NCI-H128 (cell line): ENCODE data around the gene IL23R.
"Not testable (repeated sequence)": the region's sequence is repeated elsewhere in the genome, so short reads cannot be mapped to it uniquely, and the experiment has no call there.

ENCODE experiments used
- DNase-seq: peaks from one replicate; lab custom pipeline; 2025; ENCODE audit not compliant: unreplicated experiment; lab: John Stamatoyannopoulos, UW

Gene IL23R

DNA sequence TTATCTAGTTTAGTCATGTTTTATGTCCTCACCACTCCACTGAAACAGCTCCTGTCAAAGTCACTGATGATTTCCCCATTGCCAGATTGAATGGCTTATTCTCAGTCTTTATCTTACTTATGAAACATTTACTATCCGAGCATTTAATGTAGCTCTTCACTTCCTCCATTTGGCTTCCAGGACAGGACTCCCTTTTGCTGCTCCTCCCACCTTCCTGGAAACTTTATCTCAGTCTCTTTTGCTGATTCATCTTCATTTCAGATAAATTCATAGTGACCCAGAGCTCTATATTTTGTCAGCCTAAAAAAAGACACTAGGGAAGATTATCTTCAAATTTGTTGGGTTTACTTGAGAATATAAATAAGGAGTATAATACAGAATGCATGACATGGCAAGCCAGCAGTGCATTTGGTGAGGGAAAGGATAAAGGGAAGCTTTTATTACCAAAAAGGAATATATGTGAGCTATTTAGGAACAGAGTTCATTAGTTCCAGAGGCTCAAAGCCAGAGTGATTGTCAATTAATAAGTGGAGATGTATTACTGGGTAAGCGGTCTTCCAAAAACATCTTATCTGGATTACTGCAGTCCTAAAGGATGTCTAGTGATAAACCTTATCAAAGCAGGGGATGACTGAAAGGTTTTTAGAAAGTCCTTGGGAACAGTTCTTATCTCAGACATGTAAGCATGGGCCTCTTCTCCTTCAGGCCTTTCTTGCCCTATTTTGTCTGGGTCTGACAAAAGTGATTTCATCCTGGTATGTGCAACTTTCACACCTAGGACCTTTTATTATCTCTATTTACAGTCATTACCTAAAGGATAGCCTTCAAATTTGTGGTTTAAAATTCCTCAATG, 25.6 kb downstream of the IL23R start:
- DNase-seq = no peak

DNA sequence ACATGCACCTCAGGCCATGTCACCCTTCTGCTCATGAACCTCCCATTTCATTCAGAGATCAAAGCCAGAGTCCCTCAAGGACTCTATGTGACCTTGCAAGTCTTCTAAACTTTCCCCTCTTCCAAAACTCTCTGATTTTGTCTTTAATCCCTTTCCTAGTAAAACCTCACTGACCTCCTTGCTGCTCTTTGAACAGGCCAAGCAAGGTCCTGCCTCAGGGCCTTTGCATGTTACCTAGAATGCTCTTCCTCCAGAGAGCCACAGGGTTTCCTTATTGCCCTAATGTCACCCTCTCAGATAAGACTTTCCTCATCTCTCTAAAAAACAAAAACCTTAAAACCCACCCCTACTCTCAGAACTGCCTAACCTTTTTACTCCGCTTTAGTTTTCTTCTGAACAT, 26.6 kb downstream of the IL23R start:
- DNase-seq = no peak

DNA sequence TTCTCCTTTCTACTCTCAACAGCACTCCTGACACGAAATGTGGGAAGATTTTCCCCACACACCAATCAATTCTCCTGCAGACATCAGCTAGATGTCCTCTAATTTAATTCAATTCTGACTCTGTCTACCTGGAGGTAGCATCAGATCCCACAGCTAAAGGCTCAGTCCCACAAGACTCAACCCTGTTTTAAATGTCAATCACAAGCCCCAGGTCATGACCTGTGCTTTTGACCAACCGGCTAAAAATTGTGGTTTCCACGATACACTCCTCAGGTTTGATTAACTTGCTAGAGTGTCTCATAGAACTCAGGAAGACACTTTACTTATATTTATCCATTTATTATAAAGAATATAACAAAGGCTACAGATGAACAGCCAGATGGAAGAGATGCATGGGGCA, 27.4 kb downstream of the IL23R start:
- no peak for DNase-seq

DNA sequence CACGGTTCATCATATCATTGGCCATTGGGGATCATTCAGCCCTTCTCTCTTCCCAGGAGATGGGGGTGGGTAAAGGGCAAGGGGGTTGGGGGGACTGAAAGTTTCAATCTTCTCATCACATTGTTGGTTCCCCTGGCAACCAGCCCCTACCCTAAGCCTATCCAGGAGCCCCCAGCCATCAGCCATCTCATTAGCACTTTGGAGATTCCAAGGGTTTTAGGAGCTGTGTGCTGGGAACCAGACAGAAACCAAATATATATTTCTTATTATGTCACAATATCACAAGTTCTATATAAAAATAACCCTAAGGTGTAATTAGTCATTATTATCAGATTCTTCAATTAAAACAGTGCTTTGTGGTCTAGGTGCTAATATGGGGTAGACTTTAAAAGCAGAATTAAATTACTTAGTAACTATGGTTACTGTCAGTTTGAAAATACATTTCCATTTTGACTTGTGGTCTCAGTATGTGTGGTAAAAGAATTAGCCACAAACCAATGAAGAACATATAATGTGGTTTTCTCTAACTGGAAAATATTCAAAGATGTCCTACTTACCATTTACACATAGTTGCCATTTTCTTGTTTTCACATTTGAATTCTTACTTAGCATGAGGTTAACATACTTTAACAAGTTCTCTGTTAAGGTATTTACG, 28.1 kb downstream of the IL23R start:
- no peak for DNase-seq

DNA sequence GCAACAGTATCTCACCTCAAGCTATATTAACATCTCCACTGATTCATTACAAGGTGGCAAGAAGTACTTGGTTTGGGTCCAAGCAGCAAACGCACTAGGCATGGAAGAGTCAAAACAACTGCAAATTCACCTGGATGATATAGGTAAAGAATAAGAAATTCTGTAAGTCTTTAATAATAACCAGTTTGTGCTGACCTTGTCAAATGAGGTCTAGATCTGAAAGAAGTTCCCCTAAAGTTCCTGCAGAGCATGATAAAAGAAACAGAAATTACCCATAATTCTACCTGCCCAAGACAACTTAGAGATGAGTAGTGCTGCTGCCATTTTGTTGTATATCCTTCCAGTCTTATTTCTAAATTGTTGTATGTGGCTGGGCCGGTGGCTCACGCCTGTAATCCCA, 34.5 kb downstream of the IL23R start:
- no peak for DNase-seq

DNA sequence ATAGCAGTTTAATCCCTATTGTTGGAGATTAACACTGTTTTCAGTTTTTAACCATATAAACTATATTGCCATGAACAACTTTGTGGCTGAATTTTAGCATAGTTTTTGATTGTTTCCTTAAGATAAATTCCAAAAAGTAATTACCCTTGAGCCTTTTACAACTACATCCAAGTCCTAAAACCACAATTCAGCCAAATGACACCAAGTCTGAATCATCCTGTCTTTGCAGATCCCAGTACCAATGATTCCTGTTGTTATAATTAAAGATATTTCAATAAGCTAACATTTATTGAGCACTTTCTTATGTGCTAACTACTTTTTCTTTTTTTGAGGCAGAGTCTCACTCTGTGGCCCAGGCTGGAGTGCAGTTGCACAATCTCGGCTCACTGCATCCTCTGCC, 35.6 kb downstream of the IL23R start:
- no peak for DNase-seq

DNA sequence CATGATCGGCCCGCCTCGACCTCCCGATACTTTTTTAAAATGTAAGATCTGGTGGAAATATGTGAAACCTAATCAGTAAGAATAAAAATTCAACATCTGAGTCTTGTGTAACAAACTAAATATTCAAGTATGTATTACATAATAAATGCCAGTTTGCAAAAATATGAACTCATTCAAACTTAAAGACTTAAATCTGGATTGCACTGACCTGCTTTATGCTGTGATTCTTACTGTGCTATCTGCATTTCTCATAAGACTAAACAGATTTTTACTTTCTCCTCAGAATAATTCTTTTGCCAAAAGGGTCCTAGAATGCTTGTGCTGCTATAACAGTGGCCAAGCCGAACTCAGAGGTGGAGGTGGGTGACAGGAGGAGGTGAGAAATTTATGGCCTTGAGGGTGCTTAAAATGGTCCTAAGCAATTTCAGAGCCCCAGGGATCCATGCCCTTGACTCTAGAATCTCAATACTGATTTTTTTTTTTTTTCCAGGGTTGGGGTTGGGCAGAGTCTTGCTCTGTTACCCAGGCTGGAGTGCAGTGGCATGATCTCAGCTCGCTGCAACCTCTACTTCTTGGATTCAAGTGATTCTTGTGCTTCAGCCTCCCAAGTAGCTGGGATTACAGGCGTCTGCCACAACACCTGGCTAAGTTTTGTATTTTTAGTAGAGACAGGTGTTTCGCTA, 38.2 kb downstream of the IL23R start:
- DNase-seq = no peak

DNA sequence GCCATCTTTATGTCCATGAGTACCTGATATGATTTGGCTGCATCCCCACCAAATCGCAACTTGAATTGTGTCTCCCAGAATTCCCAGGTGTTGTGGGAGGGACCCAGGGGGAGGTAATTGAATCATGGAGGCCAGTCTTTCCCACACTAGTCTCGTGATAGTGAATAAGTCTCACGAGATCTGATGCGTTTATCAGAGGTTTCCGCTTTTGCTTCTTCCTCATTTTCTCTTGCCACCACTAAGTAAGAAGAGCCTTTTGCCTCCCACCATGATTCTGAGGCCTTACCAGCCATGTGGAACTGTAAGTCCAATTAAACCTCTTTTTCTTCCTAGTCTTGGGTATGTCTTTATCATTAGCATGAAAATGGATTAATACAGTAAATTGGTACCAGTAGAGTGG, 41.1 kb downstream of the IL23R start:
- DNase-seq = not testable (repeated sequence)

DNA sequence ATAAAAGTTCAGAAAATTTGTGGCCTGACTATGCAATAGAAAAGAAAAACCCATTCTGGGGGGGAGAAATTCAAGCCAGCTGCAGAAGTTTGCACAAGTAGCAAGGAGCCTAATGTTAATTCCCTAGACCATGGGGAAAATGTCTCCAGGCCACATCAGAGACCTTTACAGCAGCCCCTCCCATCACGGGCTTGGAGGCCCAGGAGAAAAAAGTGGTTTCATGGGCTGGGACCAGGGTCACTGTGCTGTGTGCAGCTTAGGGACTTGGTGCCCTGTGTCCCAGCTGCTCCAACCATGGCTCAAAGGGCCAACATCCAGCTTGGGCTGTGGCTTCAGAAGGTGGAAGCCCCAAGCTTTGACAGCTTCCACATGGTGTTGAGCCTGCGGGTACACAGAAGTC, 42.0 kb downstream of the IL23R start:
- no peak for DNase-seq

DNA sequence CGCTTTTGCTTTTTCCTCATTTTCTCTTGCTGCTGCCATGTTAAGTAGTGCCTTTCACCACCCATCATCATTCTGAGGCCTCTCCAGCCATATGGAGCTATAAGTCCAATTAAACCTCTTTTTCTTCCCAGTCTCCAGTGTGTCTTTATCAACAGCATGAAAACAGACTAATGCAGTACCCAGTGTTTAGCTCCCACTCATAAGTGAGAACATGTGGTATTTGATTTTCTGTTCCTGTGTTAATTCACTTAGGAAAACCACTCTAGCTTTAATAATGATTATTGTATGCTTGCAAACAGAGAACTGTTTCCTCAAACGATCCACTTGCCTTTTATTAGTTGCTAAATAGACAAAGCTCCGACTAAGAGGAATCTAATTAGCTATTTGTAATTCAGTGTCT, 43.3 kb downstream of the IL23R start:
- no peak for DNase-seq

DNA sequence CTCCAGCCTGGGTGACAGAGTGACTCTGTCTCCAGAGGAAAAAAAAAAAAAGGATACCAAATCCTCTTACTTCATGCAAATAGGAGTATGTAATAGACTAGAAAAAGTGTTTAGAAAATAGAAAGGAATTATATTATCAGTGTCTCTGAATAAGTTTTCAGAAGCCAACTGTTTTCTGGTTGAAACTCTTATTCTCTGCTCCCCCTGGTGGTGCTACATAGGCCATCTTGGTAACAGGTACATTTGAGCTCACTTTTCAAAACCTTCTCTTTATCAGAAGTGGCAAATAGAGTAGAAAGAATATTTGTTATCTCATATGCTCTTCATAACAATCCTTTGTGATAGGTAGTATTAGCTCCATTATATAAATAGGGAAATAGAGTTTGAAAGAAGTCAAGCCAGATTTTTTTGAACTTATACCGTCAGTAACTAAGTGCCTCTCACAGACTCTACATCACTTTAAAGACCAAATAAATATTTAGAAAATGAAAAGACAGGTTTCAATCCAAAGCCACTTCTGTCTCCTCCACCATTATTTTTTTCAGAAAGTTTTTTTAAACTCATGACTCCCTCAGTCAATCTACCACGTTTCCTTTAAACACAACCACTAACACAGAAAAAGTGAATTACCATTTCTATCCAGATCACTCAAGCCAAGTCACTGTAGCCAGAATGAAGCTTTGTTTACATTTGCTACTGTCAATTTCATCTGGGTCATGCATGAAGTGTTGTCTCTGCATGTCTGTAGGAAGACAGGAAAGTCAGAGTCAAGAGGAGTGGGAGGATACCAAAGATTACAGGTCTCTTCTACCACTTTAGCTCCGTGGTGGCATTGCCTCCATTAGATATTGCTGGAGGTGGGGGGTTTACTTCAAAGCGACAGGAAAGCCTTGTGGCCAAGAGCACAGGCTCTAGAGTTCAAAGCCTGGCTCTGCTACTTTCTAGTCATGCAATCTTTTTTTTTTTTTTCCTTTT, 45.6 kb downstream of the IL23R start:
- DNase-seq = no peak

DNA sequence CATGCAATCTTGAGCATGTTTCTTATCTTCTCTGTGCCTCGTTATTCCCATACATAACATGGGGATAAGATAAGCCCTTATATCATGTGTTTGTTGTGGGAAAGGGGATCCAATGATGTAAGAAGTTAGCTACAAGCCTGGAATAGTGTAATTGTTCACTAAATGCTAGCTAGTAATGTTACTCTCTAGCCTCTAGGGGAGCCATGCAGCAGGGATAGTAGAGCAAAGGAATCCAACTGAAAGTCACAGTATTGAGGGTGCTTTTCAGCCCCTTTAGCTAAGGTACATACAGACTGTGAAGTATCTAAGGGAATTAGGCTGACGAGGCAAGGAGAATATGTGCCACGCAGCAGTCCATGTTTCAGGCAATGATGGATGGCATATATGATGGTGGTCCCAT, 46.9 kb downstream of the IL23R start:
- DNase-seq = no peak

DNA sequence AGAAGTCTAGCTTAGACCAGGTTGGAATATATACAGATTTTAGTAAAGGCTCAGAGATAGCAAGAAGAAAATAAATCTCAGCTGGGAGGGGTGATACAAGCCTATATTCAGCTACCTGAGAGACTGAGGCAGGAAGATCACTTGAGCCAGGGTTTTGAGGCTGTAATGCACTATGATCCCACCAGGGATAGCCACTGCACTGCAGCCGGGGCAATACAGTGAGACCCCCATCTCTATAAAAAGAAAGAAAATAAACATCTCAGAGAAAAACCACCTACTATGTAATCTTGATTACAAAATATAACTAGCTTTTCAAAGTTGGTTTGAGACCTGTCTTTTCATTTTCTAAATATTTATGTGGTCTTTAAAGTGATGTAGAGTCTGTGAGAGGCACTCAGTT, 47.7 kb downstream of the IL23R start:
- no peak for DNase-seq

DNA sequence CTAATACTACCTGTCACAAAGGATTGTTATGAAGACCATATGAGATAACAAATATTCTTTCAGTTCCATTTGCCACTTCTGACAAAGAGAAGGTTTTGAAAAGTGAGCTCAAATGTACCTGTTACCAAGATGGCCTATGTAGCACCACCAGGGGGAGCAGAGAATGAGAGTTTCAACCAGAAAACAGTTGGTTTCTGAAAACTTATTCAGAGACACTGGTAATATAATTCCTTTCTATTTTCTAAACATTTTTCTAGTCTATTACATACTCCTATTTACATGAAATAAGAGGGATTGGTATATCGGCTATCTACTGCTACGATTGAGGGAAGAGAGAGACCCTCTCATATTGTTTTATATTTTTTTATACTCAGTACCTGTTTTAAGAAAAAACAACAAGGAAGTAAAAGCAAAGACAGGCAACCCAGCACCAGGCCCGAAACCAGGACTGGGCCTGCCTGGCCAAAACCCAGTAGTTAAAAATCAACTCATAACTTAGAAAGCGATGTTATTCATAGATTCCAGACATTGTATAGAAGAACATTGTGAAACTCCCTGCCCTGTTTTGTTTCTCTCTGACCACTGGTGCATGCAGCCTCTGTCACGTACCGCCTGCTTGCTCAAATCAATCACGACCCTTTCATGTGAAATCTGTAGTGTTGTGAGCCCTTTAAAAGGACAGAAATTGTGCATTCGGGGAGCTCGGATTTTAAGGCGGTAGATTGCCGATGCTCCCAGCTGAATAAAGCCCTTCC, 48.3 kb downstream of the IL23R start:
- no peak for DNase-seq

DNA sequence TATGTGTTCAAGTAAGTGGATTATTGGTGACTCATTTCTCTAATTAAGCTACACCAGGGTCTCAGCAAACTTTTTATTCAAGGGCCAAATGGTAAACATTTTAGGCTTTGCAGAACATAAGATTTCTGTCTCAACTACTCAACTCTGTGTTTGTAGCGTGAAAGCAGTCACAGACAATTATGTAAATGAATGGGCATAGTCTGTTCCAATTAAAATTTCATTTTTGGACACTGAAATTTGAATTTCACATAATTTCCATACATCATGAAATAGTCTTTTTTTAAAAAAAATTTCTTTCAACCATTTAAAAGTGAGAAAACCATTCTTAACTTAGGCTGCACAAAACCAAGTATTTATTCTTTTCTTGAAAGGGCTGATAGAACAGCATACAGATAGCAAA, 50.1 kb downstream of the IL23R start:
- DNase-seq = no peak

DNA sequence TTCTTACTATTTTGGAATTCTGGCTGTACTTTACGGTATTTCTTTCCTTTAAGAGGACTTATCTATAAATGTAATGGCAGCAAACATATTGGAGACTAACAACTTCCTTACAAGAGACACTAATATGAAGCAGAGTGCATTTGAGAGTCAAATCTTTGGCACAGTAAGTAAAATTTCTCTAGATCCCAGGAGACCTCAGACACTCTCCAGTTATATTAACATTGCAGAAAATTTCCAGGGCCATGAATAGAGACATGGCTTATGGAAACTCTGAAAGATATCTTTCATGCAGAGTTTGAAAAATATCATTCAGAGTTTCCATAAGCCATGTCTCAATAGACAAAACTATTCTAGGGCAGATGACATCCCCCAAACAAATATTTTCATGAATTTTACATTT, 51.2 kb downstream of the IL23R start:
- DNase-seq = no peak

DNA sequence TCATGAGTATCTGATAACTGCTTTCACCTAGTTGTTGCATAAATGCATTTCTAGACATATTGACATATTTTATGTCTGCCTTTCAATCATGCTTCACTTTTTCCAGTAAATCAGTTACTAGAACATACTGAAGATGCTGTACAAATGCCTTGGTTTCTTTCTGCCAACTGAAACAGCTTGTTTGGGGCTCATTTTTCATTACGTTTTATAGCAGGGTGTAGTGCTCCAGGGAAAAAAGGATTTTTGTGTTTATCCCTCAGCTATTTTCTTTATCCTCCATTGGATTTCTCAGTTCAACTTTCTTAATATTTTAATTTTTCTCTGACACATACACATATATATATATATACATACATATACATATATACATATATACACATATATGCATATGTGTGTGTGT, 51.7 kb downstream of the IL23R start:
- no peak for DNase-seq

DNA sequence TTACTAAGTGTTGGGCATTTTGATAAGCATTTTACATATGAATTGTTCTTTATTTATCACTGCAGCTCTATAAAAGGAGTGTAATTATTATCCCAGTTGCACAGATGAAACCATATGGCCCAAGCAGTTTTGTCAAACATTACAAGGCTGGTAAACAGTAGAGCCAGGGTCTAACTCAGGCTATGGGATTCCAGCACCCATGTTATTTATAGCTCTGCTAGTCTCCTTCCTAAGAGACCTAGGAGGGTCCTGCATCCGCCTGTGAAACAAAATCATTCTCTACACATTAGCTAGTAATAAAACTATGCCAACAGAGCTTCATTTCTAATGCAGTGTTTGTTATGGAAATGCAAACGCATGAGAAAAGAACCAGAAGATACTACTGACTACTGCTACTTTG, 58.6 kb downstream of the IL23R start:
- no peak for DNase-seq

DNA sequence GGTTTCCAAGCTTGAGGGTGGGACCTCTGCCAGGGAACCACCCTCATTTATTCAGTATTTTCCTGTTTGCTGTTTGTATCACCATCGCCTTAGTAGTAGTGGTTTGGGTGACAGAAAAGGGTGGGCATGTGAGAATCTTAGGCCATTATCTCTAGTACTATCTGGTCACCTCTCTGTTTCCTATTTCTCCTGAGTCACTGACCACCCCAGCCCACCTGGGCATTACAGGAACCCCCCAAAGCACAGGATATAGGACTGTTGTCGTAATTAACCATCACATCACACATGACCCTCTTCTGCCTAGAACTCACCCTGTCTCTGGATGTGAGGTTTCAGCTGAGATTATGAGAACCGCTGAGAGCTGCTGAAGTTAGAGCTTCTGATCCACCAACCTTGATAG, 60.4 kb downstream of the IL23R start:
- DNase-seq = no peak

DNA sequence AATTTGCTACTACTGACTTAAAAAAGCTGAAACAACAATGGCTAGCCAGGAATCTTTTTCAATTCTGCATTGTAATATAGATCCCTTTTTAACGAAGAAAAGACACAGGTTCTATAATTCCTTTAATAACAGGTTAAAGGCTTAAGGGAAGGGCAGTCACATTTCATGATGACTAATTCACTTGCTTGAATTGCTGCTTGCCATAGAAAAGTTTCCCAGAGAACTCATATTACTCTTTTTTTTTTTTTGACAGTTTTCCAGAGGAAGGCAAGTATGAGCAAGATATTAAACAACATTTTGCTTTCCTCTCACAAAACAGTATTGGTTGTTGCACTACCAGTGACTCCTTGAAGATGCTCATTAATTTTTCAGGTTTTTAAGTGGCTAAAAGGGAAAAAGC, 60.9 kb downstream of the IL23R start:
- DNase-seq = no peak
